Fibroblast of the aortic adventitia (primary cell): ENCODE data around the gene MLEC. TPM values are rescaled to one million over a fixed set of nuclear protein-coding genes. Genes with fewer than 3 reads are reported as not detected.

Source experiments
- DNase-seq: peaks from one replicate; pipeline ENCODE4 v3.0.0-alpha.2; 2010; ENCODE audit warnings: low read depth
- H3K4me3 ChIP-seq: 2 replicates; pipeline ENCODE4 v1.5.1; 2011; ENCODE audit warnings: low read depth, mild to moderate bottlenecking, control low read depth, low read length, moderate library complexity
- CTCF ChIP-seq: IDR thresholded peaks from 2 replicates; pipeline ENCODE4 v1.5.1; 2011; ENCODE audit warnings: mild to moderate bottlenecking, low read length, control low read depth, inconsistent platforms; ENCODE audit not compliant: insufficient read depth
- total RNA-seq: library from RNA; depleted of rRNA; stranded (reverse); fragments of >200 nt; gene quantifications from 2 replicates; pipeline ENCODE4 v1.2.3, GENCODE V29; 2012; ENCODE audit warnings: low replicate concordance

Gene MLEC
- 77.1 and 135 TPM in 2 replicates for total RNA-seq

GRCh38 chr12:120686690-120687577 lies at the start of gene MLEC:
TSS of gene MLEC (plus strand) at chr12:120687149. CDS start at chr12:120687297, 148 bp downstream.
- no peak for TF ChIP-seq CTCF
- peak within 1 kb of the TSS; percentile 93 for H3K4me3 ChIP-seq
- peak; percentile 98 for DNase-seq

GRCh38 chr12:120639771-120640721 lies 46.9 kb upstream of the MLEC start, which contains the start of gene CABP1:
TSS of gene CABP1 (plus strand) at chr12:120640626. CDS start at chr12:120640686, 60 bp downstream.
- DNase-seq, result no peak
- TF ChIP-seq CTCF, result no peak
- peak within 1 kb of the TSS; percentile 28 for H3K4me3 ChIP-seq

GRCh38 chr12:120640861-120641833 lies 45.8 kb upstream of the MLEC start:
- peak overlapping the region; percentile 28 for H3K4me3 ChIP-seq
- no peak for TF ChIP-seq CTCF
- peak; percentile 36 for DNase-seq

GRCh38 chr12:120642121-120642520 lies 44.8 kb upstream of the MLEC start:
- DNase-seq, result no peak
- no peak overlapping the region for H3K4me3 ChIP-seq
- no peak for TF ChIP-seq CTCF

GRCh38 chr12:120642826-120643225 lies 44.1 kb upstream of the MLEC start:
- no peak for TF ChIP-seq CTCF
- H3K4me3 ChIP-seq, result no peak overlapping the region
- DNase-seq, result no peak
